Liver (tissue), 3 donors: Measurements from ENCODE around the gene LIPC.

ENCODE experiments used
- RAD21 ChIP-seq, 2 donors: IDR thresholded peaks; 2 replicates each; pipeline ENCODE4 v1.6.1; 2016; ENCODE audit warnings: antibody characterized with exemption in 2 of 2, mild to moderate bottlenecking in 2 of 2
- RXRA ChIP-seq, 2 donors: IDR thresholded peaks; 2 replicates each; pipeline ENCODE4 v1.6.1; 2017 to 2018; ENCODE audit warnings: antibody characterized with exemption in 2 of 2, mild to moderate bottlenecking in 1 of 2
- SP1 ChIP-seq: IDR thresholded peaks from 2 replicates; pipeline ENCODE4 v1.6.1; 2018; ENCODE audit warnings: antibody characterized with exemption, mild to moderate bottlenecking
- TAF1 ChIP-seq: conservative IDR thresholded peaks from 2 replicates; pipeline ENCODE4 v1.6.1; 2016; ENCODE audit warnings: antibody characterized with exemption, mild to moderate bottlenecking
- YY1 ChIP-seq: IDR thresholded peaks from 2 replicates; pipeline ENCODE4 v1.6.1; 2016; ENCODE audit warnings: antibody characterized with exemption, mild to moderate bottlenecking
- TF ChIP-seq, protein P1 (sequence below): IDR thresholded peaks from 2 replicates; pipeline ENCODE4 v1.6.1; 2016; ENCODE audit warnings: antibody characterized with exemption
- TF ChIP-seq, protein P2 (sequence below): IDR thresholded peaks from 2 replicates; pipeline ENCODE4 v1.6.1; 2016; ENCODE audit warnings: antibody characterized with exemption, mild to moderate bottlenecking
- TF ChIP-seq, protein P3 (sequence below): fragments of 150-350 bp; IDR thresholded peaks from 2 replicates; pipeline ENCODE4 v1.5.1; 2017; ENCODE audit warnings: improper control_type of control experiment, low read depth, low read length; ENCODE audit not compliant: missing input control
- TF ChIP-seq, protein P4 (sequence below): IDR thresholded peaks from 2 replicates; pipeline ENCODE4 v1.6.1; 2016; ENCODE audit warnings: antibody characterized with exemption
- TF ChIP-seq, protein P5 (sequence below): IDR thresholded peaks from 2 replicates; pipeline ENCODE4 v1.6.1; 2016; ENCODE audit warnings: antibody characterized with exemption
- donor health status: healthy.
- donor health status: healthy.

DNA sequence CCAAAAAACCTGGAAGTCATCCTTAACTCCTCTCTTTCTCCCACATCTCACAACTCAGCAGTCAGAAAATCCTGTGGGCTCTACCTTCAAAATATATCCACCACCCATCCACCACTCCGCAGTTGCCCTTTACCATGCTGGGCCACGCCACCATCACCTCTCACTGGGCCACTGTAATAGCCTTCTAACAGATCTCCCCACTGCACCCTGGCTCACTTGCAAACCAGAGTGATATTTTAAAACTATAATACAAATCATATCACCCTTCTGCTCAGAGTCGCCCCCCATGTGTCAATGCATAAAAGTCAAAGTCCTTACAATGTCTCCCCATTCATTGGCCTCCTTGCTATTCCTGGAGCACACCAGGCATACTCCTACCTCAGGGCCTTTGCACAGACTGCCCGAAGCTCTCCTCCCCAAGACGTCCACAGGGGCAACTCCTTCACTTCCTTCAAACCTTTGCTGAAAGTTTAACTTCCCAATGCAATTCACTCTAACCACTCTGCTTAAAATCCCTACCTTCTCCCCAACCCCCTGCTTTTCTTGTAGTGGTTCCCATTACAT lies 1.5 kb upstream of the LIPC start:
- TF ChIP-seq, protein P1, sequence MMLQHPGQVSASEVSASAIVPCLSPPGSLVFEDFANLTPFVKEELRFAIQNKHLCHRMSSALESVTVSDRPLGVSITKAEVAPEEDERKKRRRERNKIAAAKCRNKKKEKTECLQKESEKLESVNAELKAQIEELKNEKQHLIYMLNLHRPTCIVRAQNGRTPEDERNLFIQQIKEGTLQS = no peak
- TF ChIP-seq, protein P2, sequence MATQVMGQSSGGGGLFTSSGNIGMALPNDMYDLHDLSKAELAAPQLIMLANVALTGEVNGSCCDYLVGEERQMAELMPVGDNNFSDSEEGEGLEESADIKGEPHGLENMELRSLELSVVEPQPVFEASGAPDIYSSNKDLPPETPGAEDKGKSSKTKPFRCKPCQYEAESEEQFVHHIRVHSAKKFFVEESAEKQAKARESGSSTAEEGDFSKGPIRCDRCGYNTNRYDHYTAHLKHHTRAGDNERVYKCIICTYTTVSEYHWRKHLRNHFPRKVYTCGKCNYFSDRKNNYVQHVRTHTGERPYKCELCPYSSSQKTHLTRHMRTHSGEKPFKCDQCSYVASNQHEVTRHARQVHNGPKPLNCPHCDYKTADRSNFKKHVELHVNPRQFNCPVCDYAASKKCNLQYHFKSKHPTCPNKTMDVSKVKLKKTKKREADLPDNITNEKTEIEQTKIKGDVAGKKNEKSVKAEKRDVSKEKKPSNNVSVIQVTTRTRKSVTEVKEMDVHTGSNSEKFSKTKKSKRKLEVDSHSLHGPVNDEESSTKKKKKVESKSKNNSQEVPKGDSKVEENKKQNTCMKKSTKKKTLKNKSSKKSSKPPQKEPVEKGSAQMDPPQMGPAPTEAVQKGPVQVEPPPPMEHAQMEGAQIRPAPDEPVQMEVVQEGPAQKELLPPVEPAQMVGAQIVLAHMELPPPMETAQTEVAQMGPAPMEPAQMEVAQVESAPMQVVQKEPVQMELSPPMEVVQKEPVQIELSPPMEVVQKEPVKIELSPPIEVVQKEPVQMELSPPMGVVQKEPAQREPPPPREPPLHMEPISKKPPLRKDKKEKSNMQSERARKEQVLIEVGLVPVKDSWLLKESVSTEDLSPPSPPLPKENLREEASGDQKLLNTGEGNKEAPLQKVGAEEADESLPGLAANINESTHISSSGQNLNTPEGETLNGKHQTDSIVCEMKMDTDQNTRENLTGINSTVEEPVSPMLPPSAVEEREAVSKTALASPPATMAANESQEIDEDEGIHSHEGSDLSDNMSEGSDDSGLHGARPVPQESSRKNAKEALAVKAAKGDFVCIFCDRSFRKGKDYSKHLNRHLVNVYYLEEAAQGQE = no peak
- TF ChIP-seq, protein P3, sequence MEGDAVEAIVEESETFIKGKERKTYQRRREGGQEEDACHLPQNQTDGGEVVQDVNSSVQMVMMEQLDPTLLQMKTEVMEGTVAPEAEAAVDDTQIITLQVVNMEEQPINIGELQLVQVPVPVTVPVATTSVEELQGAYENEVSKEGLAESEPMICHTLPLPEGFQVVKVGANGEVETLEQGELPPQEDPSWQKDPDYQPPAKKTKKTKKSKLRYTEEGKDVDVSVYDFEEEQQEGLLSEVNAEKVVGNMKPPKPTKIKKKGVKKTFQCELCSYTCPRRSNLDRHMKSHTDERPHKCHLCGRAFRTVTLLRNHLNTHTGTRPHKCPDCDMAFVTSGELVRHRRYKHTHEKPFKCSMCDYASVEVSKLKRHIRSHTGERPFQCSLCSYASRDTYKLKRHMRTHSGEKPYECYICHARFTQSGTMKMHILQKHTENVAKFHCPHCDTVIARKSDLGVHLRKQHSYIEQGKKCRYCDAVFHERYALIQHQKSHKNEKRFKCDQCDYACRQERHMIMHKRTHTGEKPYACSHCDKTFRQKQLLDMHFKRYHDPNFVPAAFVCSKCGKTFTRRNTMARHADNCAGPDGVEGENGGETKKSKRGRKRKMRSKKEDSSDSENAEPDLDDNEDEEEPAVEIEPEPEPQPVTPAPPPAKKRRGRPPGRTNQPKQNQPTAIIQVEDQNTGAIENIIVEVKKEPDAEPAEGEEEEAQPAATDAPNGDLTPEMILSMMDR = no peak
- TF ChIP-seq RAD21 (IDR thresholded peaks at IDR 0.05) (no peak), YY1 (no peak), TAF1 (no peak), RXRA (IDR thresholded peaks at IDR 0.05) (no peak), SP1 (no peak)
- TF ChIP-seq, protein P4, sequence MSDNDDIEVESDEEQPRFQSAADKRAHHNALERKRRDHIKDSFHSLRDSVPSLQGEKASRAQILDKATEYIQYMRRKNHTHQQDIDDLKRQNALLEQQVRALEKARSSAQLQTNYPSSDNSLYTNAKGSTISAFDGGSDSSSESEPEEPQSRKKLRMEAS = no peak
- TF ChIP-seq, protein P5, sequence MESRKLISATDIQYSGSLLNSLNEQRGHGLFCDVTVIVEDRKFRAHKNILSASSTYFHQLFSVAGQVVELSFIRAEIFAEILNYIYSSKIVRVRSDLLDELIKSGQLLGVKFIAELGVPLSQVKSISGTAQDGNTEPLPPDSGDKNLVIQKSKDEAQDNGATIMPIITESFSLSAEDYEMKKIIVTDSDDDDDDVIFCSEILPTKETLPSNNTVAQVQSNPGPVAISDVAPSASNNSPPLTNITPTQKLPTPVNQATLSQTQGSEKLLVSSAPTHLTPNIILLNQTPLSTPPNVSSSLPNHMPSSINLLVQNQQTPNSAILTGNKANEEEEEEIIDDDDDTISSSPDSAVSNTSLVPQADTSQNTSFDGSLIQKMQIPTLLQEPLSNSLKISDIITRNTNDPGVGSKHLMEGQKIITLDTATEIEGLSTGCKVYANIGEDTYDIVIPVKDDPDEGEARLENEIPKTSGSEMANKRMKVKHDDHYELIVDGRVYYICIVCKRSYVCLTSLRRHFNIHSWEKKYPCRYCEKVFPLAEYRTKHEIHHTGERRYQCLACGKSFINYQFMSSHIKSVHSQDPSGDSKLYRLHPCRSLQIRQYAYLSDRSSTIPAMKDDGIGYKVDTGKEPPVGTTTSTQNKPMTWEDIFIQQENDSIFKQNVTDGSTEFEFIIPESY = no peak
